ENCODE measurements around the gene CPZ. TPM values are rescaled to one million over a fixed set of nuclear protein-coding genes. Genes with fewer than 3 reads are reported as not detected.
"Not testable (repeated sequence)": the region's sequence is repeated elsewhere in the genome, so short reads cannot be mapped to it uniquely, and the experiment has no call there.

Gene CPZ
- total RNA-seq, 1 experiment from 2014 or later = 9.1 TPM

GRCh38 chr4:8618961-8619720 lies 26.6 kb downstream of the CPZ start:
- Histone ChIP-seq H3K4me3 (no peak overlapping the region), H2AFZ (no peak overlapping the region), H3K27ac (no peak overlapping the region), H3K36me3 (ENCODE audit: low read depth) (no peaks in the 10 kb centered on the region), H3K79me2 (ENCODE audit: low read depth) (no peaks in the 10 kb centered on the region), H4K20me1 (ENCODE audit: insufficient read depth) (no peaks in the 10 kb centered on the region), H3F3A (ENCODE audit: insufficient read depth, low read depth) (no peaks in the 10 kb centered on the region), H3K9me2 (ENCODE audit: insufficient read depth) (no peaks in the 10 kb centered on the region), H3K9me3 (ENCODE audit: insufficient read depth, low read depth) (no peaks in the 10 kb centered on the region), H3K27me3 (ENCODE audit: insufficient read depth, low read depth) (no peaks in the 10 kb centered on the region), H3K4me2 (no peak overlapping the region), H3K4me1 (replicated peaks; ENCODE audit: insufficient read depth) (no peaks in the 10 kb centered on the region)
- TF ChIP-seq CTCF (conservative IDR thresholded peaks at IDR 0.05) = no peak
- TF ChIP-seq EZH2 (IDR thresholded peaks at IDR 0.05; ENCODE audit: low read depth) = no peak
- DNase-seq = no peak
- intact Hi-C loops (cut with micrococcal nuclease; ENCODE audit: unreplicated experiment) = no loop called here
- ChIA-PET CTCF (no interaction called here), POLR2A (ENCODE audit: unreplicated experiment) (no interaction called here)
- BruUV-seq (replicated peaks) = no TSS peak

- H3K9me2 ChIP-seq (ENCODE audit: insufficient read depth); H2AFZ ChIP-seq; intact Hi-C loops (cut with micrococcal nuclease; ENCODE audit: unreplicated experiment); H3K9me3 ChIP-seq (ENCODE audit: insufficient read depth, low read depth); H3K79me2 ChIP-seq (ENCODE audit: low read depth); H3K4me3 ChIP-seq; CTCF ChIA-PET; H3F3A ChIP-seq (ENCODE audit: insufficient read depth, low read depth); H3K36me3 ChIP-seq (ENCODE audit: low read depth); DNase-seq; H3K27ac ChIP-seq; H4K20me1 ChIP-seq (ENCODE audit: insufficient read depth); POLR2A ChIA-PET (ENCODE audit: unreplicated experiment); BruUV-seq (replicated peaks); H3K27me3 ChIP-seq (ENCODE audit: insufficient read depth, low read depth); H3K4me1 ChIP-seq (replicated peaks; ENCODE audit: insufficient read depth); H3K4me2 ChIP-seq: not testable (repeated sequence)
Measured at GRCh38 chr4:8621135-8621534, 28.6 kb downstream of the CPZ start.

GRCh38 chr4:8624601-8625272 lies 32.2 kb downstream of the CPZ start:
- POLR2A ChIA-PET (ENCODE audit: unreplicated experiment); H3K9me2 ChIP-seq (ENCODE audit: insufficient read depth); H3K36me3 ChIP-seq (ENCODE audit: low read depth); H2AFZ ChIP-seq; H3F3A ChIP-seq (ENCODE audit: insufficient read depth, low read depth); H3K4me3 ChIP-seq; BruUV-seq (replicated peaks); H3K4me1 ChIP-seq (replicated peaks; ENCODE audit: insufficient read depth); H3K27me3 ChIP-seq (ENCODE audit: insufficient read depth, low read depth); H3K4me2 ChIP-seq; H3K27ac ChIP-seq; H3K79me2 ChIP-seq (ENCODE audit: low read depth); DNase-seq; CTCF ChIA-PET; H4K20me1 ChIP-seq (ENCODE audit: insufficient read depth); intact Hi-C loops (cut with micrococcal nuclease; ENCODE audit: unreplicated experiment); H3K9me3 ChIP-seq (ENCODE audit: insufficient read depth, low read depth): not testable (repeated sequence)

GRCh38 chr4:8630240-8630905 lies 37.8 kb downstream of the CPZ start:
- H4K20me1 ChIP-seq (ENCODE audit: insufficient read depth); H3K4me3 ChIP-seq; H3K9me2 ChIP-seq (ENCODE audit: insufficient read depth); H3K9me3 ChIP-seq (ENCODE audit: insufficient read depth, low read depth); H3K27me3 ChIP-seq (ENCODE audit: insufficient read depth, low read depth); CTCF ChIA-PET; H2AFZ ChIP-seq; H3K4me2 ChIP-seq; H3K27ac ChIP-seq; DNase-seq; H3K79me2 ChIP-seq (ENCODE audit: low read depth); H3K4me1 ChIP-seq (replicated peaks; ENCODE audit: insufficient read depth); intact Hi-C loops (cut with micrococcal nuclease; ENCODE audit: unreplicated experiment); BruUV-seq (replicated peaks); H3K36me3 ChIP-seq (ENCODE audit: low read depth); POLR2A ChIA-PET (ENCODE audit: unreplicated experiment); H3F3A ChIP-seq (ENCODE audit: insufficient read depth, low read depth): not testable (repeated sequence)

GRCh38 chr4:8631896-8632295 lies 39.3 kb downstream of the CPZ start:
- H3K27ac ChIP-seq; H4K20me1 ChIP-seq (ENCODE audit: insufficient read depth); H3K79me2 ChIP-seq (ENCODE audit: low read depth); intact Hi-C loops (cut with micrococcal nuclease; ENCODE audit: unreplicated experiment); DNase-seq; POLR2A ChIA-PET (ENCODE audit: unreplicated experiment); H3K9me2 ChIP-seq (ENCODE audit: insufficient read depth); H3F3A ChIP-seq (ENCODE audit: insufficient read depth, low read depth); H3K9me3 ChIP-seq (ENCODE audit: insufficient read depth, low read depth); H3K4me2 ChIP-seq; H2AFZ ChIP-seq; H3K4me1 ChIP-seq (replicated peaks; ENCODE audit: insufficient read depth); CTCF ChIA-PET; H3K36me3 ChIP-seq (ENCODE audit: low read depth); H3K4me3 ChIP-seq; BruUV-seq (replicated peaks); H3K27me3 ChIP-seq (ENCODE audit: insufficient read depth, low read depth): not testable (repeated sequence)

- H3K27me3 ChIP-seq (ENCODE audit: insufficient read depth, low read depth); H3K9me2 ChIP-seq (ENCODE audit: insufficient read depth); DNase-seq; H3K27ac ChIP-seq; H3K36me3 ChIP-seq (ENCODE audit: low read depth); POLR2A ChIA-PET (ENCODE audit: unreplicated experiment); H3K4me1 ChIP-seq (replicated peaks; ENCODE audit: insufficient read depth); H3K79me2 ChIP-seq (ENCODE audit: low read depth); CTCF ChIA-PET; H3K9me3 ChIP-seq (ENCODE audit: insufficient read depth, low read depth); H3K4me3 ChIP-seq; BruUV-seq (replicated peaks); H3F3A ChIP-seq (ENCODE audit: insufficient read depth, low read depth); H3K4me2 ChIP-seq; H2AFZ ChIP-seq; intact Hi-C loops (cut with micrococcal nuclease; ENCODE audit: unreplicated experiment); H4K20me1 ChIP-seq (ENCODE audit: insufficient read depth): not testable (repeated sequence)
Measured at GRCh38 chr4:8634773-8635172, 42.2 kb downstream of the CPZ start.
